Activated CD8-positive, alpha-beta memory T cell treated with anti-CD3 and anti-CD28 coated beads, Interleukin-2, amount 50 U/mL, for 4 hours (primary cell): ENCODE data around the gene GSTP1.

ENCODE experiments used
- DNase-seq: peaks from one replicate; pipeline ENCODE4 v3.0.0-alpha.2; 2020

GSTP1 gene

GRCh38 chr11:67632175-67632981, 48.8 kb downstream of the GSTP1 start:
- no peak for DNase-seq

- DNase-seq, result no peak
Measured at GRCh38 chr11:67632982-67633755, 49.6 kb downstream of the GSTP1 start.

GRCh38 chr11:67633758-67634365, 50.2 kb downstream of the GSTP1 start:
- DNase-seq, result no peak

GRCh38 chr11:67634366-67635230, 51.0 kb downstream of the GSTP1 start:
- DNase-seq, result no peak

GRCh38 chr11:67635231-67635521, 51.6 kb downstream of the GSTP1 start:
- DNase-seq, result no peak
